Activated T-cell treated with anti-CD3 and anti-CD28 coated beads, Interleukin-2, amount 50 U/mL, for 4 hours (primary cell): Measurements from ENCODE around the gene KPNA1. TPM values are rescaled to one million over a fixed set of nuclear protein-coding genes. Genes with fewer than 3 reads are reported as not detected.

Source experiments
- ATAC-seq, 2 donors: fragments of 200-7000 bp; cut with Tn5 transposase; one replicate each; pipeline ENCODE4 v1.10.0; 2021
- DNase-seq: peaks from one replicate; pipeline ENCODE4 v3.0.0-alpha.2; 2020
- H3K27me3 Mint-ChIP-seq: one replicate; pipeline ENCODE4 v1.8.0; 2021; ENCODE audit warnings: low read depth, mixed read lengths
- H3K36me3 Mint-ChIP-seq: one replicate; pipeline ENCODE4 v1.8.0; 2022; ENCODE audit warnings: mixed read lengths; ENCODE audit not compliant: insufficient read depth
- H3K4me1 Mint-ChIP-seq: one replicate; pipeline ENCODE4 v1.8.0; 2021; ENCODE audit warnings: low read depth, mixed read lengths
- H3K4me3 Mint-ChIP-seq: one replicate; pipeline ENCODE4 v1.8.0; 2021; ENCODE audit warnings: mild to moderate bottlenecking, moderate library complexity, mixed read lengths
- H3K9me3 Mint-ChIP-seq: one replicate; pipeline ENCODE4 v1.8.0; 2021; ENCODE audit warnings: mixed read lengths
- total RNA-seq, 3 donors: library from RNA; stranded (reverse); gene quantifications; one replicate each; pipeline ENCODE4 v1.2.1, GENCODE V29; 2021

The KPNA1 gene
- total RNA-seq, 3 donors from 2014 or later: 56.4 to 61.2 (median 61.2) TPM

- Mint-ChIP-seq H3K4me1 (peaks cover 21% of the 10 kb centered on the region), H3K4me3 (no peak overlapping the region), H3K27me3 (no peaks in the 10 kb centered on the region), H3K9me3 (no peaks in the 10 kb centered on the region), H3K36me3 (peaks cover 51% of the 10 kb centered on the region)
- ATAC-seq (no peak), DNase-seq (no peak)
Observed at GRCh38 chr3:122407946-122408345, 106.8 kb downstream of the KPNA1 start.

GRCh38 chr3:122406198-122406597 is 108.5 kb downstream of the KPNA1 start:
- H3K9me3 Mint-ChIP-seq: no peaks in the 10 kb centered on the region
- peaks cover 15% of the 10 kb centered on the region for H3K4me1 Mint-ChIP-seq
- peaks cover 50% of the 10 kb centered on the region for H3K36me3 Mint-ChIP-seq
- H3K27me3 Mint-ChIP-seq: no peaks in the 10 kb centered on the region
- H3K4me3 Mint-ChIP-seq: no peak overlapping the region
- DNase-seq (no peak), ATAC-seq (peak in 1 of 2 donors; percentile 48)

GRCh38 chr3:122405015-122405414 is 109.7 kb downstream of the KPNA1 start:
- ATAC-seq (no peak), DNase-seq (no peak)
- peaks cover 44% of the 10 kb centered on the region for H3K36me3 Mint-ChIP-seq
- no peaks in the 10 kb centered on the region for H3K9me3 Mint-ChIP-seq
- no peak overlapping the region for H3K4me3 Mint-ChIP-seq
- H3K4me1 Mint-ChIP-seq: peaks cover 10% of the 10 kb centered on the region
- H3K27me3 Mint-ChIP-seq: no peaks in the 10 kb centered on the region

- Mint-ChIP-seq H3K36me3 (peaks cover 35% of the 10 kb centered on the region), H3K27me3 (no peaks in the 10 kb centered on the region)
- no peak for ATAC-seq
Observed at GRCh38 chr3:122403489-122403888, 111.2 kb downstream of the KPNA1 start.

GRCh38 chr3:122398920-122399319 is 115.8 kb downstream of the KPNA1 start:
- Mint-ChIP-seq H3K4me1 (peaks cover 21% of the 10 kb centered on the region), H3K9me3 (no peaks in the 10 kb centered on the region), H3K27me3 (no peaks in the 10 kb centered on the region), H3K4me3 (no peak overlapping the region), H3K36me3 (peaks cover 13% of the 10 kb centered on the region)
- ATAC-seq (no peak), DNase-seq (no peak)

More at GRCh38 chr3:122403489-122403888, 111.2 kb downstream of the KPNA1 start:
- Mint-ChIP-seq H3K4me3 (no peak overlapping the region), H3K9me3 (no peaks in the 10 kb centered on the region), H3K4me1 (peaks cover 4% of the 10 kb centered on the region)
- no peak for DNase-seq

GRCh38 chr3:122397201-122397600 is 117.5 kb downstream of the KPNA1 start:
- Mint-ChIP-seq H3K9me3 (no peaks in the 10 kb centered on the region), H3K4me3 (no peak overlapping the region), H3K36me3 (peaks cover 4% of the 10 kb centered on the region), H3K4me1 (peaks cover 21% of the 10 kb centered on the region), H3K27me3 (no peaks in the 10 kb centered on the region)
- ATAC-seq (no peak), DNase-seq (no peak)

GRCh38 chr3:122396511-122396910 is 118.2 kb downstream of the KPNA1 start:
- Mint-ChIP-seq H3K36me3 (peaks cover 4% of the 10 kb centered on the region), H3K9me3 (no peaks in the 10 kb centered on the region), H3K4me3 (no peak overlapping the region), H3K4me1 (peaks cover 21% of the 10 kb centered on the region), H3K27me3 (no peaks in the 10 kb centered on the region)
- DNase-seq (no peak), ATAC-seq (no peak)

- Mint-ChIP-seq H3K27me3 (no peaks in the 10 kb centered on the region), H3K4me3 (no peak overlapping the region), H3K4me1 (peaks cover 21% of the 10 kb centered on the region), H3K9me3 (no peaks in the 10 kb centered on the region), H3K36me3 (peaks cover 4% of the 10 kb centered on the region)
- ATAC-seq: no peak
- DNase-seq: no peak
Observed at GRCh38 chr3:122395582-122395981, 119.2 kb downstream of the KPNA1 start.

GRCh38 chr3:122394173-122394572 is 120.6 kb downstream of the KPNA1 start:
- Mint-ChIP-seq H3K4me3 (no peak overlapping the region), H3K27me3 (no peaks in the 10 kb centered on the region), H3K36me3 (peaks cover 4% of the 10 kb centered on the region), H3K4me1 (peaks cover 21% of the 10 kb centered on the region), H3K9me3 (no peaks in the 10 kb centered on the region)
- DNase-seq (no peak), ATAC-seq (no peak)

- DNase-seq (no peak), ATAC-seq (peak in 1 of 2 donors; percentile 43)
- H3K4me3 Mint-ChIP-seq: no peak overlapping the region
- no peaks in the 10 kb centered on the region for H3K27me3 Mint-ChIP-seq
- H3K36me3 Mint-ChIP-seq: peaks cover 6% of the 10 kb centered on the region
- H3K4me1 Mint-ChIP-seq: peaks cover 27% of the 10 kb centered on the region
- H3K9me3 Mint-ChIP-seq: no peaks in the 10 kb centered on the region
Observed at GRCh38 chr3:122392868-122393844, 121.6 kb downstream of the KPNA1 start.

- H3K9me3 Mint-ChIP-seq: no peaks in the 10 kb centered on the region
- peaks cover 16% of the 10 kb centered on the region for H3K36me3 Mint-ChIP-seq
- ATAC-seq: no peak
- no peaks in the 10 kb centered on the region for H3K27me3 Mint-ChIP-seq
- peaks cover 32% of the 10 kb centered on the region for H3K4me1 Mint-ChIP-seq
- H3K4me3 Mint-ChIP-seq: no peak overlapping the region
- DNase-seq: no peak
Observed at GRCh38 chr3:122391681-122392446, 122.9 kb downstream of the KPNA1 start.

- Mint-ChIP-seq H3K9me3 (no peaks in the 10 kb centered on the region), H3K36me3 (peaks cover 18% of the 10 kb centered on the region), H3K4me1 (peaks cover 33% of the 10 kb centered on the region), H3K27me3 (no peaks in the 10 kb centered on the region), H3K4me3 (no peak overlapping the region)
- ATAC-seq: no peak
- DNase-seq: no peak
Observed at GRCh38 chr3:122390665-122391064, 124.1 kb downstream of the KPNA1 start.

- ATAC-seq (no peak), DNase-seq (no peak)
- Mint-ChIP-seq H3K36me3 (peaks cover 18% of the 10 kb centered on the region), H3K27me3 (no peaks in the 10 kb centered on the region), H3K4me3 (no peak overlapping the region), H3K9me3 (no peaks in the 10 kb centered on the region), H3K4me1 (peaks cover 30% of the 10 kb centered on the region)
Observed at GRCh38 chr3:122389892-122390291, 124.8 kb downstream of the KPNA1 start.

- Mint-ChIP-seq H3K4me1 (peaks cover 34% of the 10 kb centered on the region), H3K9me3 (no peaks in the 10 kb centered on the region), H3K36me3 (peaks cover 18% of the 10 kb centered on the region), H3K27me3 (no peaks in the 10 kb centered on the region), H3K4me3 (no peak overlapping the region)
- no peak for DNase-seq
- no peak for ATAC-seq
Observed at GRCh38 chr3:122389197-122389596, 125.5 kb downstream of the KPNA1 start.
